Caco-2 (cell line): Measurements from ENCODE around the gene PARP1. TPM values are rescaled to one million over a fixed set of nuclear protein-coding genes. Genes with fewer than 3 reads are reported as not detected.

Experiments
- BruUV-seq: library from RNA; stranded (reverse); fragments of 400-500 nt; replicated peaks from 2 replicates; lab custom pipeline; 2021; lab: Mats Ljungman, UMichigan
- CTCF ChIA-PET: fragments of 300-600 bp; sonication (Branson Sonifier 250); formaldehyde crosslinking; loops from one replicate; lab custom pipeline; 2022; ENCODE audit warnings: antibody characterized with exemption; lab: Charles Lee
- POLR2A ChIA-PET: fragments of 300-600 bp; sonication (Branson Sonifier 250); formaldehyde crosslinking; loops from one replicate; lab custom pipeline; 2022; ENCODE audit warnings: antibody characterized with exemption; lab: Charles Lee
- DNase-seq, 2 experiments: peaks; one replicate each; pipeline versions ENCODE4 v3.0.0 to v3.0.0-alpha.2; 2020 to 2022
- H3K27me3 ChIP-seq: replicated peaks from 2 replicates; pipeline ENCODE4 v1.6.0; 2011; ENCODE audit warnings: low read length; ENCODE audit not compliant: control insufficient read depth, insufficient read depth
- H3K36me3 ChIP-seq: 2 replicates; pipeline ENCODE4 v1.5.1; 2011; ENCODE audit warnings: low read length; ENCODE audit not compliant: control insufficient read depth, insufficient read depth
- H3K4me1 ChIP-seq: fragments of 250-450 bp; sonication (Bioruptor Pico); 2 replicates; pipeline ENCODE4 v1.5.1; 2020; ENCODE audit warnings: mild to moderate bottlenecking
- H3K4me3 ChIP-seq: 2 replicates; pipeline ENCODE4 v1.5.1; 2011; ENCODE audit warnings: low read depth, mild to moderate bottlenecking, control low read depth, low read length
- H3K9me3 ChIP-seq: fragments of 250-450 bp; sonication (Bioruptor Pico); 2 replicates; pipeline ENCODE4 v1.5.1; 2020; ENCODE audit warnings: mild to moderate bottlenecking, moderate library complexity
- H3K27ac Mint-ChIP-seq: one replicate; pipeline ENCODE4 v1.8.0; 2022; ENCODE audit warnings: mixed read lengths; ENCODE audit not compliant: unreplicated experiment
- H3K27me3 Mint-ChIP-seq: one replicate; pipeline ENCODE4 v1.8.0; 2022; ENCODE audit warnings: mixed read lengths; ENCODE audit not compliant: insufficient read depth, unreplicated experiment
- H3K36me3 Mint-ChIP-seq: one replicate; pipeline ENCODE4 v1.8.0; 2022; ENCODE audit warnings: mild to moderate bottlenecking, mixed read lengths; ENCODE audit not compliant: insufficient read depth, unreplicated experiment
- H3K4me1 Mint-ChIP-seq: one replicate; pipeline ENCODE4 v1.8.0; 2022; ENCODE audit warnings: low read depth, mixed read lengths; ENCODE audit not compliant: unreplicated experiment
- H3K4me3 Mint-ChIP-seq: one replicate; pipeline ENCODE4 v1.8.0; 2022; ENCODE audit warnings: mild to moderate bottlenecking, moderate library complexity, mixed read lengths; ENCODE audit not compliant: unreplicated experiment
- H3K9me3 Mint-ChIP-seq: one replicate; pipeline ENCODE4 v1.8.0; 2022; ENCODE audit warnings: mixed read lengths; ENCODE audit not compliant: unreplicated experiment
- CTCF ChIP-seq, 2 experiments: fragments of 200-600 bp in 1 of 2; IDR thresholded peaks; 1 replicate in 1 of 2; 2 replicates in 1 of 2; pipeline versions ENCODE4 v1.5.1 to v1.8.0; 2011 to 2022; ENCODE audit warnings: antibody characterized with exemption in 1 of 2, control low read depth in 1 of 2, inconsistent platforms in 1 of 2, low read depth in 1 of 2, low read length in 1 of 2, mild to moderate bottlenecking in 1 of 2, moderate library complexity in 1 of 2; ENCODE audit not compliant: insufficient read depth in 1 of 2, severe bottlenecking in 1 of 2, unreplicated experiment in 1 of 2
- intact Hi-C: fragments of 100-400 bp; cut with micrococcal nuclease; formaldehyde crosslinking; loops from one replicate; pipeline ENCODE4 v1.10.0; 2022; ENCODE audit not compliant: unreplicated experiment
- total RNA-seq: library from RNA; stranded (reverse); gene quantifications from 2 replicates; pipeline ENCODE4 v1.2.3, GENCODE V29; 2022

The PARP1 gene
- total RNA-seq, 1 experiment from 2014 or later, result 136 TPM

- ChIA-PET CTCF (interaction anchor here (1.6 kb wide), 1 partner anchor 22 kb away, joined by 7 read pairs; no protein-coding TSS in a partner anchor), POLR2A (no interaction called here)
- Mint-ChIP-seq H3K9me3 (no peaks in the 10 kb centered on the region), H3K27me3 (no peaks in the 10 kb centered on the region), H3K4me3 (no peak overlapping the region), H3K27ac (no peak overlapping the region), H3K36me3 (no peaks in the 10 kb centered on the region), H3K4me1 (peaks cover 16% of the 10 kb centered on the region)
- Histone ChIP-seq H3K4me3 (no peak overlapping the region), H3K9me3 (no peaks in the 10 kb centered on the region), H3K36me3 (no peaks in the 10 kb centered on the region), H3K4me1 (peaks cover 19% of the 10 kb centered on the region), H3K27me3 (no peaks in the 10 kb centered on the region)
- BruUV-seq, result no TSS peak
- no peak for TF ChIP-seq CTCF (IDR thresholded peaks at IDR 0.05; ENCODE audit: insufficient read depth in 1 of 2, low read depth in 1 of 2, low read length in 1 of 2, severe bottlenecking in 1 of 2, unreplicated experiment in 1 of 2)
- intact Hi-C loops, result no loop called here
- no peak for DNase-seq
These were observed 96.5 kb downstream of the PARP1 start for GRCh38 chr1:226311376-226311775.

Other genes starting within 250 kb of the PARP1 start
- gene ACBD3, start 221.4 kb downstream of the PARP1 start, total RNA-seq, result 38.5 and 41.7 TPM in 2 replicates
- not detected in 2 replicates for gene MIXL1, start 184.4 kb downstream of the PARP1 start, total RNA-seq
- gene LIN9, start 98.9 kb downstream of the PARP1 start, total RNA-seq, result 11.0 and 12.2 TPM in 2 replicates
- gene STUM, start 140.7 kb upstream of the PARP1 start, total RNA-seq, result 1.7 and 1.9 TPM in 2 replicates